IPS DF 6.9 (cell line): Measurements from ENCODE around the gene GABRB3.

Experiments used
- DNase-seq: peaks from one replicate; pipeline ENCODE4 v3.0.0-alpha.2; 2013; ENCODE audit warnings: low read depth, low spot score
- H3K27ac ChIP-seq: one replicate; pipeline ENCODE4 v1.5.1; 2013; ENCODE audit warnings: low read length, control low read depth
- H3K27me3 ChIP-seq: 2 replicates; pipeline ENCODE4 v1.6.1; 2013; ENCODE audit warnings: mild to moderate bottlenecking, low read length; ENCODE audit not compliant: control insufficient read depth, insufficient read depth
- H3K36me3 ChIP-seq: 2 replicates; pipeline ENCODE4 v1.6.1; 2013; ENCODE audit warnings: low read length; ENCODE audit not compliant: control insufficient read depth, insufficient read depth
- H3K4me1 ChIP-seq: 2 replicates; pipeline ENCODE4 v1.6.1; 2013; ENCODE audit warnings: low read length; ENCODE audit not compliant: control insufficient read depth, insufficient read depth
- H3K4me3 ChIP-seq: 2 replicates; pipeline ENCODE4 v1.5.1; 2013; ENCODE audit warnings: mild to moderate bottlenecking, low read length
- H3K9me3 ChIP-seq: 2 replicates; pipeline ENCODE4 v1.6.1; 2013; ENCODE audit warnings: low read length, inconsistent platforms; ENCODE audit not compliant: control insufficient read depth, insufficient read depth
- WGBS: extraction: QIAGEN DNeasy Blood & Tissue Kit; methylation state at CpG from one replicate; pipeline ENCODE4 v1.1.7; 2013; ENCODE audit warnings: mixed read lengths, missing lambda C conversion rate; ENCODE audit not compliant: insufficient read length, insufficient coverage; 5-methylcytosine and 5-hydroxymethylcytosine counted together

Gene GABRB3

GRCh38 chr15:26571346-26571745, 201.5 kb downstream of the GABRB3 start:
- DNase-seq: no peak
- Histone ChIP-seq H3K4me3 (no peak overlapping the region), H3K36me3 (no peaks in the 10 kb centered on the region), H3K4me1 (no peaks in the 10 kb centered on the region), H3K9me3 (no peaks in the 10 kb centered on the region), H3K27ac (no peak overlapping the region), H3K27me3 (no peaks in the 10 kb centered on the region)
- WGBS: no CpG with 5 or more reads among the region's 5 CpGs

GRCh38 chr15:26565542-26565941, 207.3 kb downstream of the GABRB3 start:
- Histone ChIP-seq H3K27ac (no peak overlapping the region), H3K9me3 (no peaks in the 10 kb centered on the region), H3K4me3 (no peak overlapping the region), H3K36me3 (peaks cover 3% of the 10 kb centered on the region), H3K27me3 (no peaks in the 10 kb centered on the region), H3K4me1 (no peaks in the 10 kb centered on the region)
- no CpG with 5 or more reads among the region's 6 CpGs for WGBS
- DNase-seq: no peak

- H3K4me1 ChIP-seq: no peaks in the 10 kb centered on the region
- no peaks in the 10 kb centered on the region for H3K9me3 ChIP-seq
- peaks cover 6% of the 10 kb centered on the region for H3K36me3 ChIP-seq
- H3K4me3 ChIP-seq: no peak overlapping the region
- H3K27ac ChIP-seq: no peak overlapping the region
- DNase-seq: no peak
- H3K27me3 ChIP-seq: no peaks in the 10 kb centered on the region
- WGBS: no CpG with 5 or more reads among the region's 6 CpGs
Measured at GRCh38 chr15:26564361-26564760, 208.5 kb downstream of the GABRB3 start.

- H3K4me3 ChIP-seq: no peak overlapping the region
- H3K9me3 ChIP-seq: no peaks in the 10 kb centered on the region
- no peak for DNase-seq
- no peaks in the 10 kb centered on the region for H3K4me1 ChIP-seq
- H3K27ac ChIP-seq: no peak overlapping the region
- no CpG with 5 or more reads among the region's 2 CpGs for WGBS
- H3K27me3 ChIP-seq: no peaks in the 10 kb centered on the region
- H3K36me3 ChIP-seq: peaks cover 8% of the 10 kb centered on the region
Measured at GRCh38 chr15:26562336-26562735, 210.5 kb downstream of the GABRB3 start.

- no peaks in the 10 kb centered on the region for H3K9me3 ChIP-seq
- H3K4me1 ChIP-seq: no peaks in the 10 kb centered on the region
- H3K36me3 ChIP-seq: peaks cover 8% of the 10 kb centered on the region
- no CpG with 5 or more reads among the region's 7 CpGs for WGBS
- H3K27me3 ChIP-seq: no peaks in the 10 kb centered on the region
- no peak overlapping the region for H3K4me3 ChIP-seq
- no peak overlapping the region for H3K27ac ChIP-seq
- DNase-seq: no peak
Measured at GRCh38 chr15:26561896-26562295, 211.0 kb downstream of the GABRB3 start.

- no peak for DNase-seq
- Histone ChIP-seq H3K4me1 (no peaks in the 10 kb centered on the region), H3K27ac (no peak overlapping the region), H3K4me3 (no peak overlapping the region), H3K27me3 (no peaks in the 10 kb centered on the region), H3K9me3 (no peaks in the 10 kb centered on the region), H3K36me3 (peaks cover 8% of the 10 kb centered on the region)
- no CpG with 5 or more reads among the region's 5 CpGs for WGBS
Measured at GRCh38 chr15:26561130-26561529, 211.7 kb downstream of the GABRB3 start.

GRCh38 chr15:26555898-26556297, 217.0 kb downstream of the GABRB3 start:
- H3K36me3 ChIP-seq: peaks cover 8% of the 10 kb centered on the region
- no peak overlapping the region for H3K4me3 ChIP-seq
- no peak overlapping the region for H3K27ac ChIP-seq
- WGBS: no CpG with 5 or more reads among the region's 3 CpGs
- DNase-seq: no peak
- no peaks in the 10 kb centered on the region for H3K4me1 ChIP-seq
- no peaks in the 10 kb centered on the region for H3K9me3 ChIP-seq
- no peaks in the 10 kb centered on the region for H3K27me3 ChIP-seq

- Histone ChIP-seq H3K27ac (no peak overlapping the region), H3K4me1 (no peaks in the 10 kb centered on the region), H3K36me3 (peaks cover 7% of the 10 kb centered on the region; the same call in 1 of the 2 replicates), H3K9me3 (no peaks in the 10 kb centered on the region), H3K4me3 (no peak overlapping the region), H3K27me3 (no peaks in the 10 kb centered on the region)
- no CpG with 5 or more reads among the region's 9 CpGs for WGBS
- no peak for DNase-seq
Measured at GRCh38 chr15:26551473-26551872, 221.4 kb downstream of the GABRB3 start.

GRCh38 chr15:26550880-26551279, 222.0 kb downstream of the GABRB3 start:
- no peak for DNase-seq
- no peak overlapping the region for H3K4me3 ChIP-seq
- H3K36me3 ChIP-seq: peaks cover 10% of the 10 kb centered on the region; the same call in 1 of the 2 replicates
- no peaks in the 10 kb centered on the region for H3K27me3 ChIP-seq
- no CpG with 5 or more reads among the region's 3 CpGs for WGBS
- H3K4me1 ChIP-seq: no peaks in the 10 kb centered on the region
- no peak overlapping the region for H3K27ac ChIP-seq
- H3K9me3 ChIP-seq: no peaks in the 10 kb centered on the region

GRCh38 chr15:26537663-26538062, 235.2 kb downstream of the GABRB3 start:
- no peaks in the 10 kb centered on the region for H3K9me3 ChIP-seq
- DNase-seq: no peak

GRCh38 chr15:26531489-26531888, 241.4 kb downstream of the GABRB3 start:
- H3K4me3 ChIP-seq: no peak overlapping the region
- H3K27me3 ChIP-seq: no peaks in the 10 kb centered on the region
- no peak for DNase-seq
- no peaks in the 10 kb centered on the region for H3K9me3 ChIP-seq
- no peaks in the 10 kb centered on the region for H3K36me3 ChIP-seq
- H3K4me1 ChIP-seq: no peaks in the 10 kb centered on the region
- H3K27ac ChIP-seq: no peak overlapping the region
- WGBS: no CpG with 5 or more reads among the region's 4 CpGs

More at GRCh38 chr15:26537663-26538062, 235.2 kb downstream of the GABRB3 start:
- Histone ChIP-seq H3K27ac (no peak overlapping the region), H3K4me3 (no peak overlapping the region), H3K4me1 (no peaks in the 10 kb centered on the region), H3K27me3 (no peaks in the 10 kb centered on the region), H3K36me3 (no peaks in the 10 kb centered on the region)
- no CpG with 5 or more reads among the region's 2 CpGs for WGBS
